NOMO-1 treated with dmso at 0.1 percent for 144 hours (cell line): ENCODE results near the gene MRAP2.

ENCODE experiments used
- DNase-seq: peaks from one replicate; lab custom pipeline; 2025; ENCODE audit not compliant: unreplicated experiment; lab: John Stamatoyannopoulos, UW

Gene MRAP2, protein sequence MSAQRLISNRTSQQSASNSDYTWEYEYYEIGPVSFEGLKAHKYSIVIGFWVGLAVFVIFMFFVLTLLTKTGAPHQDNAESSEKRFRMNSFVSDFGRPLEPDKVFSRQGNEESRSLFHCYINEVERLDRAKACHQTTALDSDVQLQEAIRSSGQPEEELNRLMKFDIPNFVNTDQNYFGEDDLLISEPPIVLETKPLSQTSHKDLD

DNA sequence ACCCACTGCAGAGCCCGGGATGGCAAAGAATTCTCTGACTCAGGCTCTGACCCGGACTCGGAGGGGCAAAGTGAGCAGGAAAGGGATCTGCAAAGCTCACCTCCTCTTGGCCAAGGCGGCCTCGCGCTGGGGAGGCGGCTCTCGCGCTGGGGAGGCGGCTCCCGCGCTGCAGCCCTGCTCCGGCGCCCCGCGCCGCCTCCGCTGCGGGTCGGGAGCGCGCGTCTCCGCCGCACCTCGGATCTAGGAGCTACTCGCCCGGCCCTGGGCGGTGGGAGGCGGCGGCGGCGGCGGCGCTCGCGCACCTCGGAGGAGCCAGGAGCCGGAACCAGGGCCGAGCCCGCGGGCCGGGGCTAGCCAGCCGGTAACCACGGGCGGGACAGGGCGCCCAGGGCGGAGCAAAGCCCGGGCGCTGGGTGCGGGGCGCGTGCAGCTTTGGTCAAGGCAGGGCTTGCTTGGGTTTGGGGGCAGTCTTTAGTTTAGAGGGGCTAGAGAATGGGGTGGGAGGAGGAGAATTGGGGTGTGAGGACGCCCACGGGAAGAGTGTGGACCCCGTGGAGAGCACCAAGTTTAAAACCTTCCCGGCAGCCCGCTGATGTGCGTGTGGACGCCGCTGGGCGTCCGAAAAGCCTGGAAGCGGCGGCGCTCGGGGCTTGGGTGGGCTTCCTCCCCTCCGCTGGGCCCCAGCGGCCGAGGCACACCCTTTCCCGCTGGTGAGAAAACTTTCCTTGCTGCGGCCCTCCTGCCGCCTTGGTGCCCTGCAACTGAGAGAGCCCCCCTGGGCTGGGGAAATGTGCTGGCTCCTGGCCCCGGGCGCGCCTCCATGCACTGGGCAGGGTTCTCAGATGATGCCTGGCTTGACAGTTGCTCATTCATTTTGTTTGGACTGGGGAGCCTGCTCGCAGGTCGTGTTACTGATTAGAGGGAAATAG is at the start of gene MRAP2:
Gene MRAP2, plus strand, starts transcription at position 250 of the 929 bp plus-strand sequence. CDS start 21,547 bp downstream, outside the sequence.
- no peak for DNase-seq

GRCh38 chr6:83984411-83984810 is 49.2 kb upstream of the MRAP2 start:
- no peak for DNase-seq

DNA sequence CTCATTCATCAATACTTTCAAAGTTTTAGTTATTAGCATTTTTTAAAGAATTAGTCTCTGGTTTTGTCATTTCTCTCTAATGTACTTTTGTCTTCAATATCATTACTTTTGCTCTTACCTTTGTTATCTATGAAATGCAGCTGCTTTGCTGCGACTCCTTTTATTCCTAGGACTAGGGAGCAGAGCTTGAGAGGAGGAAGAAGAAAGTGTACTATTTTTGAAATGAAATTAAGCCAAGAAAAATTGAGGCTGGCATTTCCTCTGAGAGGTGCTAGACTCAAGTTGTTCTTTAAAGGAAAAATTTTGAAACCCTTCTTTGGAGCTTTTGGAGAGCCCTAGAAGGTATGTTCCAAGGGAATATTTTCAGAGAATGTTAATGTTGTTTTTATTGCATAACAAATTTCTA is 48.3 kb upstream of the MRAP2 start:
- no peak for DNase-seq

- DNase-seq, result no peak
Observed at GRCh38 chr6:83985715-83986114, 47.9 kb upstream of the MRAP2 start.

DNA sequence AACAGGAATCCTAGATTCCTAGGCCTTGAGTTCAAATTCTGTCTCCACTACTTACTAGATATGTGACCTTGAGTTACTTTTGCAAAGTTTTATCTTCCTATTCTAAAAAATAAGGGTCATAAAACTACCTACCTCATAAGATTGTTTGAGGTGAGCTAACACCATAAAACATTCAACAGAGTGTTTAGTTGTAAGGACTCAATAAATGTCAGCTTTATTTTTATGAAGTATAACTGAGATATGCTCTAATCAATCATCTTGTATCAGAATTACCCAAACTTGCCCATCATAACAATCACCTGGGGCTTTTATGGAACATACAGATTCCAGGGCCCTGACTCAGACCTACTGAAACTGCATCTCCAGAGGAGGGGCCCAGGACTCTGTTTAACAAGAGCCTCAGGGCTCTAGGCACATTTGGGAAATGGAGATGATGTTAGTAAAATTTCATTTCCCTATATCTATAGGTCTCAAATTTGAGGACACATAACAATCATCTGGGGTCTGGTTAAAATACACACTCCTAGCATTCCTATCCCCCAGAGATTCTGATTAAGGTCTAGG is 35.5 kb upstream of the MRAP2 start:
- DNase-seq, result no peak

GRCh38 chr6:84001119-84001518 is 32.5 kb upstream of the MRAP2 start:
- no peak for DNase-seq

GRCh38 chr6:84002226-84002625 is 31.3 kb upstream of the MRAP2 start:
- no peak for DNase-seq

DNA sequence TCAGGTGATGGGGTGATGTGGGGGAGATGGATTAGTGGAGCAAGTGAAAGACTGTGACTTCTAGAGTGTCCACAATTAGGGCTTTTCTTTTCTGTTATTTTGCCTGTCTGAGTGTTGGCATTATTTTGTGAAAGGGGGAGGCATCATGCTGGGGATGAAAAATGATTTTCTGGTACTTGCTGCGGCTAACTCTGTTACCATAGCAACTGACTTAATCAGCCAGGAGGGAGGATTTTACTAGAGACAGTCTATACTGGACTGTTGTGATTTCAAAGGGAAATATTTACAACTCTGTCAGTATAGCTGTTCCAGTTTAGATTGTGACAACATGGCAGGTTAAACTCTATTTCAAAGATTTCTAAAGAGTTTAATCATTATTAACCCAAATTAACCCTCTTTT is 30.4 kb upstream of the MRAP2 start:
- DNase-seq, result no peak

DNA sequence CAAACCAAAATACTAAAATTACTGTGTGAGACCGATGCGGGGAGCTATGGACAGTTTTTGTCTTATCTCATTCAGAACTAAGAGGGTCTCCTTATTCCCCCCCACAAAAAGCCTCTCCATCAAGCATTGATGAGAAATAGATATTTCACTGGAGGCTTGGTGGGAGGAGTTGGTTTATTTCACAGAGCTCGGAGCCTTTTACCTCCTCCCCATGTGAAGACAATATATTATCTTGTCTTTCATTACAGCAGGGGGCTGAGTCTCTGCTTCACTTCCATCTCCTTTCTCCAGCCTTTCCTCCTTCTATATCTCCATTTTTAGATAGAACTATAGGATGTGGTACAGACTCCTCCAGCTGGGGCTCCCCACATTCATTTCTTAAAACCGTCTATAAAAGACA is 29.9 kb upstream of the MRAP2 start:
- DNase-seq, result no peak

DNA sequence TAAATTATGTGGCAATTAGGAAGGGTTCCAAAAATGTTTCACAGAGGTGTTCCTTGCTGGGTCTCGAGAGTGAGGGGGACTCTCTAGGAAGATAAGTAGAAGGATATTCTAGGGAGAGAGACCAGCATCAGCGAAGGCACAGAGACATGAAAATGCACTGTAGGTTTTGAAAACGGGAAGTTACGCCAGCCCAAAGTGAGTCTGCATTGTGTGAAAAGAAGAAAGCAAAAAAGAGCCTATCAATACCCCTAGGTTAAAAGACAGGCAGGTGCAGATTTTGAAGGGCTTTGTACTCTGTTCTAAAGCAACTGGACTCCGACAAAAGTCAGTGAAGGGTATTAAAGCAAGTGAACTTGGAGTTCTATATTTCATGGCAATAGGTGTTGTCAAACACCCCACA is 25.7 kb upstream of the MRAP2 start:
- no peak for DNase-seq

DNA sequence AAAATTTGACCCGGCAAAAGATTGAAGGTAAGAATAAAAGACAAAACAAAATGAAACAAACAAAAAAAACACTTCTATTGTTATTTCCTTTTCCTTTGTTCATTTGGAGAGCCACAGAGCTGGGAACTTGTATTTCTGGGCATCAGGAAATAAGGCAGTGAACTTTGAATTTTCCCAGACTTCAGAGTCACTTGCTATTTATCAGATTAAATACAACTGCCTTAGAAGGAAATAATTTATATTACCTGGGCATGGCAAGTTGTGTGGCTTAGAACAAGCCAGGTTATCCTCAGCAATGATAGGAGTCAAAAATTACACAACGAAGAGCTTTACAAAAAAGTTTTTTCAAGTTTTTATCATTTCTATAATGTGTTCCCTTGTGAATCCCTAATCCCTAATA is 20.2 kb upstream of the MRAP2 start:
- DNase-seq, result no peak

- DNase-seq, result no peak
Observed at GRCh38 chr6:84013931-84014330, 19.6 kb upstream of the MRAP2 start.

- DNase-seq, result no peak
Observed at GRCh38 chr6:84016029-84016428, 17.5 kb upstream of the MRAP2 start.

- no peak for DNase-seq
Observed at GRCh38 chr6:84017709-84018452, 15.7 kb upstream of the MRAP2 start.

DNA sequence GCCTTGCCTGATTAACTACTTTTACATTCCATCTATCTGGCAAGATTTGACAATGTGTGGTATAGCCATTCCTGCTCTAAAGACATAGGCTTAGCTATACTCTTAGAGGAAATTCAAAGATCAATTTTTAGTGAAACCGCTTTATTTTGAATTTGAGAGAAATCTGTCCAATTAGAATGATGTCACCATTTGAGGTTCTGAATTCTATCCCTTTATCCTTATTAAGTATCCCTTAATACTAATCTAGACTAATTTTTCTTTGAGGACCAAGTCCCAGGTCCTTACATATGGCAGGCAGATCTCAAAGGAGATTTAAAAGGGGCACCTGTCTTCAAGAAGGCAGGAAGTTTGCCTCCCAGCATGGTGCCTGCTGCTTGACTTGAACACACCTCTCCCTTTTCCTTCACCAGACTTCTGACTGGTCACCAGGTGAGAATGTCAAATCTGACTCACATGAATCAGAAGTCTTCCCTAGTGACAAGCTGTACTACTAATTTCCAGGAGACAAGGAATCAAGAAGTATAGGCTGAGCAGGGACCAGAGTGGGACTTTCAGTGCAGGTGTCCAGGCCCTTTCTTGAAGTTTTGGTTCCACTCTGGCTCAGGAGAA is 15.0 kb upstream of the MRAP2 start:
- no peak for DNase-seq

GRCh38 chr6:84019141-84019841 is 14.3 kb upstream of the MRAP2 start:
- no peak for DNase-seq

DNA sequence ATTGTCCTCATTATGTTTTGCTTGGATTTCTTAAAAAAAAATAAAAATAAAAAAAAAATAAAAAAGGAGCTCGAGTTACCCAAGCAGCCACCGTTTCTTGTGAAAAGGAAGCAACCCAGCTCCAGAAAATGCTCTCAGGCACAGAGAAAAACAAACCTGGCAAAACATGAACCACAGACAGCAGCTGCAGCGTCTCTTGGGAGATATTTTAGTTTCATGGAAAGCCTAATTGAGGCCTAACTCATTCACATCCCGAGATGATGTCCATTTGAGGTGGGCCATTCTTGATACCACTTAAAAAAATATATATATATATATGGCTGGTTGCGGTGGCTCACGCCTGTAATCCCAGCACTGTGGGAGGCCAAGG is 13.7 kb upstream of the MRAP2 start:
- DNase-seq, result no peak

GRCh38 chr6:84021625-84022024 is 11.9 kb upstream of the MRAP2 start:
- DNase-seq, result no peak

DNA sequence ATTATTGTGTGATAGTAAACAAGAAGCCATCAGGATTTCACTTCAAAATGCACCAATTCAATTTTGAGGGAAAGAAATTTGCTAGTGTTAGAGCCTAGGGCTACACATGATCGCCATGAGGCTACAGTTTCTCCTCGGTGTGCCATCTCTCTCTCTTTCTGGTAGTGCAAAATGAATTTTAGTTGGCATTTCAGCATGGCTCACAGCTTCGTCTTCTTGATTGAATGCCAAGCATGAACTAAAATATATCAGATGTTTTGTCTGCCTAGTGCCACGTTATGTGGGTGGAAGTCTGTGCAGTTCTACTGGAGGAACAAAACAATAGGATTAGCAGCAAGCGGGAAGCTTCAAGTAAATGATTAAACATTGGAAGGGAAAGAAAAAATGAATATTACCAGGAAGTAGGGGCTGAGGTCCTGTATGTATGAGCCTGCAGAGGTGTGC is 6.8 kb upstream of the MRAP2 start:
- DNase-seq, result no peak
